RPMI8226 (cell line): Measurements from ENCODE around the gene PYGB.

Experiments
- DNase-seq: peaks from one replicate; pipeline ENCODE4 v3.0.0-alpha.2; 2015

PYGB gene

DNA sequence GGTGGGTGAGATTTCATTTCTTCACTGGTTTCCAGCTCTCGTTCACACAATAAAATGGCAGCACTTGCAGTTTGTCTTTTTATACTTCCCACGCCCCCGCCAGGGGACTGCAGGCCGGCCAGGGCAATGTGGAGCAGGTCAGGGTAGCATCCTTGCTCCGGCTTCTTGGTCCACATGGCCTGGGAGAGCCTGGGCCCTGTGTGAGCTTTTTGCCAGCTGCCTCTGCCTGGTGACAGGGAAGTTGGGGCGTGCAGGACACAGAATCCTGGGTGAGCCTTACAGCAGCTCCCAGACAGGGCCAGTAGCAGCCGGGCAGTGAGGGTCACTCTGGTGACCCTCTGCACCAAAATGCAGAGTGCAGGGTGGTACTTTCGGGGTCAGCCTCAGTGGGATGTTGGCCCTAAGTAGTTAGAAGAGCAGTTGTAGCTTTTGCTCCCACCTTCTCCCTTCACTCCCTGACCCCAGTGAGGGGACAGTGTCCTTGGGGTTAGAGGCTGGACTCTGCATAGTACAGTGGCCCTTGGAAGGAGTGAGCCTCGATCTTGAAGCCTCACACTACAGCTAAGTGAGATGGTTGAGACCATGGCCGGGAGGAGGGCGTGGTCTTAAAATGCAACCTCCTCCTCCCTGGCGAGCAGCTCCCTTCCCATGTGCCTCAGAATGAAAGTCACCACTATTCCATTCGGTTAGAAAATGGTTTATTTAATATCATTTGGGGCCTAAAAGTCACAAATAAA, 23.8 kb downstream of the PYGB start:
- no peak for DNase-seq

DNA sequence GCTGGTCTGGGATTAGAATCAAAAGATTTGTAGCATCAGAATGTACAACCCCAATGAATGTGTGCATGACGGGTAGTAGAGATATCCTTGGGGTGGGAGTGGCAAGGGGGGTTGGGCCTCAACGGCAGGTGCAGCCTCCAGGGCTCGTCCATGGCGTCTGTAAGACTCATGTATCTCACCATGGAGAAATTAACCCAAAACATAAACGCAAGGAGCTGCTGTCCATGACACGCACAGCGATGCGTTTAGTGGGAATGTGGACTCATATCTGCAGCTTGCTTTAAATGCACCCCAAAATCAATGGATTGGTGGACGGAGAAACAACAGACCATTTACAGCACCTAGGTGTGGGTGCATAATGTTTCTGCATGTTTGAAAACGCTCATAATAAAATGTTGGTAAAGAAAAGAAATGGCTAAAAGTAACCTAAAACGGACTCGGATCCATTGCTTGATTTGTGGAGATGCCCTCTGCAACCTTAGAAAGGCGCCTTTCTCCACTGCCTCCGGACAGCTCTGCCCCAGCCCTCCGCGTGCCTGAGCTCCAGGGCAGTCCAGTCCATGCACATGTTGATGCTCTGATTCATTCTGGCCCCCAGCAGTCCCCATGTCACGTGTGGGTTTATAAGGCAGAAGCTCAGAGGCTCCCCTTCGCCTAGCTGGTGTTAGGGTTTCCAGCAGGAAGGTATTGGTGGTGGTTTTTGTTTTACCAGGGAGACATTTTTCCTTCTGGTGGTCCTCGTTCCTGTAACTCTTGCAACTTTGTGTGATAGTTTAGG, 24.5 kb downstream of the PYGB start:
- DNase-seq = no peak

DNA sequence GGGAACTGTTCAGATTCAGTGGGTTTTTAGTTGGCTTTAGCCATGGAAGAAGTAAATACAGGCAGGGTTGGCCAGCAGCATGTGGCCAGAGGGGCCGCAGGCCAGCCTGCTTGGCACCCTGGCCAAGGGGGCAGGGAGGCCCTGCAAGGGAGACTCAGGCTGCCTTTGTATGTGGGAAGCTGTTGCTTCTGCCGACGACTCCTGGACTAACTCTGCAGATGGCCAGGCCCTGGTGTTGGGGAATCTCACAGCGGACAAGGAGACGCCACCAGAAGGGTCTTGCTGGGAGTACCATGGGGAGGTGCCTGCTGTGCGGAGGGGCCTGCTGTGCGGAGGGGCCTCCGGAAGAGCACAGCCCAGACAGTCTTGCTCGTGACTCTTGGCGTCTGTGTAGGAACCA, 25.2 kb downstream of the PYGB start:
- DNase-seq = no peak

DNA sequence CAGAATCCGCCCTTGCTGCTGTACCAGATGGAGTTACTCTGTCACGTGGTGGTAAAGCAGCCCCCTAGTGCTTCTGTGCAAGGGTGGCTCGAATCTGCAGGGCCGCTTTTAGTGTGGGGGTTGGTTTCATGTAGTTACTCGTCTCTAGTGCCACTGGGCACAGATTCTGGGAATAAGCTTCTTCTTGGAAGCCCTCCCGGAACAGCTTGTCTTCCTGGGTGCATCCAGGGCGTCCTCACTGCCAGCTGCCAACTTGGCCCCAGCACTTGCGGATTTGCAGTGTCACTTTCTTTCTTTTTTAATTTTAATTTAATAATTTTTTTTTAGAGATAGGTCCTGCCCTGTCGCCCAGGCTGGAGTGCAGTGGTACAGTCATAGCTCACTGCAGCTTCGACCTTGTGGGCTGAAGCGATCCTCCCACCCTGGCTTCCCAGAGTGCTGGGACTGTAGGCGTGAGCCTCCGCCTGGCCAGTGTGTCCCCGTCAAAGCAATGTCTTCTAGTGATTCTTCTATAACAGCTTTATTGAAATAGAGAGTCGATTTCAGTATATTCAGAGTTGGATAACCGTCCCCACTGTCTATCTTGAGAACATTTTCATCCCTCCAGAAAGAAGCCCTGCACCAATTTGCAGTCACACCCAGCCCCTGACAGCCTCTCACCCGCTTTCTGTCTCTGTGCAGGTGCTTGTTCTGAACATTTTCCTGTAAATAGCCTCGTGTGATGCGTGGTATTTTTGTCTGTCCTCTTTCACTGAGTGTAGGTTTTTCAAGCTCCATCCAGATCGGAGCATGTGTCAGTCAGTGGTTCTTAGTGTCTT, 25.9 kb downstream of the PYGB start:
- DNase-seq = no peak

DNA sequence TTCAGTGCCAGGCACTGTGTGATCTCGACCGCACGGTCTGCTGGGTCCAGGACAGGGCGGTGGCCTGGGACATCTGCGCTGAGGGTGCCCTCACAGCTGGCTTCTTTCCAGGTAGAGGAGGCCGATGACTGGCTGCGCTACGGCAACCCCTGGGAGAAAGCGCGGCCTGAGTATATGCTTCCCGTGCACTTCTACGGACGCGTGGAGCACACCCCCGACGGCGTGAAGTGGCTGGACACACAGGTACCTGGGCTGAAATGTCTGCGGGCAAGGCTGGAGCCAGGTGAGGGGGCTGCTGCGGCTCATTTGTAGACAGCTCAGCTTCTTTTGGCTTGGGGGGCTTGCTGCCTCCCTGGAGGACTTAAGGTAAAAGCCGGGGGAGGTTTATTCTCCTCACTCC, 26.6 kb downstream of the PYGB start:
- DNase-seq = no peak

DNA sequence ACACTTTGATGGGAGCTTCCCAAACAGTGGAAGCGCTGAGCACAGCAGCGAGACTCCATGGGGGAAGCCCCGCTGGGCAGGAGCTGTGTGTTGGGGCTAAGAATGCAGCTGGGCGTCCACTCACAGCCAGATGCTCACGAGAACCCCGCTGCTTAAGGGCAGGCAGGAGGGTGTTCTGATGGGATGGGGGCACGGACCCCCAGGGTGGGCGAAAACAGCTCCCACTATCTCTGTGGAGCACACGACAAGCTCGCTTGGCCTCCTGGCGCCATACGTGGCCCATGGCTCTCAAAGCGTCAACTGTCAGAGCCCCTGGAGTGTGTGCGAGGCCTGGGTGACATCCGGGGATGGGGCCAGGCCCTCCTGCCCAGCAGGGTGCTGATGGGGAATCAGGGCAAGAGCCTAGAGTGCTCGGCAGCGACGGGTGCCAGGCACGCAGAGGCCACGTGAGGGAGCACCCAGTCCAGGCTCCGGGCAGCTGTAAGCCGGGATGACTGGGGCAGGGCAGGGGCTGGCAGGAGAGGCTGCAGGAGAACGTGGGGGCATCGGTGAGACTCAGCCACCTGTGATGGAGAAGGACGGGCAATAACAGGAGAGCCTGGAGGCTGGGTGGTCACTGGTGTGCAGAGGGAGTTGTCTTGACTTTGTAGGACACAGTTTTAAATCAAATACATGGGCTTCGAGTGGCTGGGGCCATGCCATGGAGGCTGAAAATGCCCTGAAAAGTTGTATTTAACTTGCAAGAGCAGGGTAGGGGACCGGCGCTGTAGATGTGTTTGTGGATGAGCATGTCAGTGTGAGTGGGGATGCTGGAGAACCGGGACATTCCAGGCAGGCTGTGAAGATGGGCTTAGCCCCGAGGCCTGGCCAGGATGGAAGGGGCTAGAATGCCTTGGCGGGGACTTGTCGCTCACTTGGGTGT, 27.3 kb downstream of the PYGB start:
- DNase-seq = no peak

DNA sequence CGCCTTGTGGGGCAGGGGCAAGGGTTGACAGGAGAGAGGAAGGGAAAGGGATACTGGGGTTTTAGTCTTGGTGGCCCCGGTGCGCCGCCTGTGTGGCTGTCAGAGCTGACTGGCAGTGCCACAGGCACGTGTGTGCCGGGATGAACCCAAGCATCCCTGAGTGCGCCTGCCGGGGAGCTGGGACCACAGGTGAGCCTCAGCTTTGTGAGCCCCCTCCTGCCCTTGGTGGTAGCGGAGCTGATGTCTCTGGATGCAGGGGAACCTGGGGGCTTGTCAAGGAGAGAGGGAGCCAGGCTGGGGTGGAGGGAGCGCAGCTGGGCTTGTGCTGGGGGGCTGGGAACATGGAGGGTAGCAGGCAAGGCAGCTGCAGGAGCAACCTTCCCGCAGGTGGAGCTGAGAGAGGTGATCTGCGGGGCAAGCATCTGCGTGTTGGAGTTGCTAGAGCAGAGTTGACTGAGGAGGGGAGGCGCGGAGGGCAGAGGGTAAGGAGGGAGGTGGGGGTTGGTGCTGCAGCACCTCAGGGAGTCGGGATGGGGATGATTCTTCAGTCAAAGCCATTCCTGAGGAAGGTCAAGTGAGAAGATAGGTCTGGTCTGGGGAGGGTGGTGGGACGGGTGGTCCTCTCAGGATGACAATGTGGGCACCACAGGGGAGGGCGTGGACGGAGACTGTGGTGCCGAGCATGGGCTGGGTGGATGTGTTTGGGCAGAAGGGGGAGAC, 28.1 kb downstream of the PYGB start:
- no peak for DNase-seq

DNA sequence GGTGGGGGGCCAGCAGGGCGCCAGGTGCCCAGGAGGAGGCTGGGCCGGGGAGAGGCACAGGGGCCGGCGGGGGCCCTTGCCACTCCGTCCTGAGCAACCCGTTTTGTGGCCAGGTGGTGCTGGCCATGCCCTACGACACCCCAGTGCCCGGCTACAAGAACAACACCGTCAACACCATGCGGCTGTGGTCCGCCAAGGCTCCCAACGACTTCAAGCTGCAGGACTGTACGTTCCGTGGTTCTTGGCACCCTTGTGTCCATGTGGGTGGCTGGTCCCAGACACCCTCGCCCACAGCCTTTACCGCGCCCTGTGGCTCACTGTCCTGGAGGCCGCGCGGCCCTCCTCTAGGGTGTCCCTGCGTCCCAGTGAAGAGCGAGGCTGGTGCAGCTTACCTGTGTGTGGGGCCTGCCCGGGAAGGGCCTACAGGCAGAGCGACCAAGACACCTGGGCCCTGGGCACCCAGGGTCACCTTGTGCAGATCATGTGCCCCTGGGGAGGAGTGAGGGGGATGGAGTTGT, 28.7 kb downstream of the PYGB start:
- DNase-seq = no peak

DNA sequence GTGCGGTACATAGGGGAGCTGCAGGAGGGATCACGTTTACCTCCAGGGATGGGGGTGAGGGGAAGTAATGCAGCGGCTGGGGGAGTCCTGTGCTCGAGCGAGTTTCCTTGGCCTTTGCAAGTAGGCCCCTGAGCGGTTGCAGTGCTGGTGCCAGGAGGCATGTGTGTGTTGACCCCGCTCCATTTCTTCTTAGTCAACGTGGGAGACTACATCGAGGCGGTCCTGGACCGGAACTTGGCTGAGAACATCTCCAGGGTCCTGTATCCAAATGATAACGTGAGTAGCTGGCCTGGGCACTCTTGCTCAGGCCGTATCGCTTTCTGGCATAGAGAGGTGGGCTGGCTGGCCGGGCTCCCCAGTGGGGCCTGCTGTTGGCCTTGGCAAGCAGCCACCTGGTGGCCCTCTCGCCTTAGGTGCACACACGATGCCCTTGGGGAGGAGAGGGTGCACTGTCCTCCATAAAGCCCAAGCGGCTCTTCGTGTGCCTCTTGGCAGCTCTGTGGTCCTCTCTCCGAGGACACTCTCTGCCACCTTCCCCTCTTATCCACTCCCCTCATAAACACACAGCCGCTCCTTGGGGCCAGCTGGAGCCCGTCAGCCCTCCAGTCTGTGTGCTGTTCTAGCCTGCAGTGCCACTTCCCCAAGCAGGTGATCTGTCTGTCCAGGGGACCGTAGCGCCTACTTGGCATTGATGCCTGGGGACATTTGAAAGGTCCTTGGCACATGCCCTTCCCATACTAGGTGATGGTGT, 29.3 kb downstream of the PYGB start:
- no peak for DNase-seq

DNA sequence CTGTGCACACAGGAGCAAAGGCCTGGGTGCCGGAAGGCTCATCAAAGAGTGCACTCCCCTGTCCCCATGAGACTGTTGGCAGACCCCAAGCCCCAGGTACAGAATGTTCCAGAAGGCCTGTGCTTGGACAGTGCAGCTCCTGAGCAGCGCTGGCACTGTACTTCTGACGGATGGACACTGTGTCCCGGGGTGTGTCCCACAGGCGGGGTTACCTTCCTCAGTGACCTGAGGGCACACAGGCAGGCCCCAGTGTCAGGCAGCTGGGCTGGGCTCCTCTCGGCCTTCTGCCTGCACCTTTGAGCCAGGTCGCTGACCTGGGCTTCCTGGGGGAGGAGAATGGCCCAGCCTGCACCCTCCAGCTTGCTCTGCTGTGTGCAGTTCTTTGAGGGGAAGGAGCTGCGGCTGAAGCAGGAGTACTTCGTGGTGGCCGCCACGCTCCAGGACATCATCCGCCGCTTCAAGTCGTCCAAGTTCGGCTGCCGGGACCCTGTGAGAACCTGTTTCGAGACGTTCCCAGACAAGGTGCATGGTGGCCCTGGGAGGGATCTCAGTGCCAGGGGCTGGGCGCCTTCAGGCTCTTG, 30.1 kb downstream of the PYGB start:
- DNase-seq = no peak

DNA sequence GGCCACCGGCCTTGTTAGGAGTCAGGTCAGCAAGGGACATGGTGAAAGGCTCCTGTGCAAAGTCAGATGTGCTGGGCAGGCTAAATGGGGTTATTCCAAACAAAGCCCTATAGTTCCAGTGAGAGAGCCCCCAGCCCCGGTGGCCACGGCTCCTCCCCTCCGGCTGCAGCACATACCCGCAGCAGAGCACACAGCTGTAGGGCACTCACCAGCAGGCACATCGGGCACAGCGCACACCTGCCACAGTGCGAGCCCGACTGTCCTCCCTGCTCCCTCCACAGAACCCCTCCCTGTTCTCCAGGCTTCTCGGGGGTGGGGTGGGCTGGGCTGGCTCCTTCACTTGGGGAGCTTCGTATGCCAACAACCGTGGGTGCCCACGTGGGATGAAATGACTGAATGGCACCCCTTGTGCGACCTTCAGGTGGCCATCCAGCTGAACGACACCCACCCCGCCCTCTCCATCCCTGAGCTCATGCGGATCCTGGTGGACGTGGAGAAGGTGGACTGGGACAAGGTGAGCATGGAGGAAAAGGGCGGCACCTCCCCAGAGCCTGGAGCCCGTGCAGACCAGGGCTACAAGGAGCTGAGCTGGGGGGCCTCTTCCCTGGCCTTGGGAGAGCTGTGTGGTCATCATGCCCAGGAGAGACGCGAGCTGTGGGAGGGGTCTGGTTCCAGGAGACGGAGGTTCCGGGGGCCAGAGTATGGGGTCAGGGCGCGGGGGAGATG, 30.9 kb downstream of the PYGB start:
- DNase-seq = no peak

DNA sequence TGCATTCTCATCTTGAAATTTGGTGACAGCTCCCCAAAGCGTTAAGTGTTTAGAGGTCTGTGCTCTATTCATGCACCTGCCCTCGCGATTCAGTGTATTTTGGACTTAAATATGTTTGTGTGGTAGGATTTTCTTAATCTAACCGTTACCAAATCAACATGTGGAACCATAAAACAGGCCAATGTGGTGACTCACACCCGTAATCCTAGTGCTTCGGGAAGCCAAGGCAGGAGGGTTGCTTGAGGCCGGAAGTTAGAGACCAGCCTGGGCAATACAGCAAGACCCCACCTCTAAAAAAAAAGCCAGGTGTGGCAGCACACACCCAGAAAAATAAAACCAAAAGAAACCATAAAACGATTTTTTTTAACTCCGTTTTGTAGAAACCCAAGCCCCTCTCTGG, 31.5 kb downstream of the PYGB start:
- DNase-seq = no peak

DNA sequence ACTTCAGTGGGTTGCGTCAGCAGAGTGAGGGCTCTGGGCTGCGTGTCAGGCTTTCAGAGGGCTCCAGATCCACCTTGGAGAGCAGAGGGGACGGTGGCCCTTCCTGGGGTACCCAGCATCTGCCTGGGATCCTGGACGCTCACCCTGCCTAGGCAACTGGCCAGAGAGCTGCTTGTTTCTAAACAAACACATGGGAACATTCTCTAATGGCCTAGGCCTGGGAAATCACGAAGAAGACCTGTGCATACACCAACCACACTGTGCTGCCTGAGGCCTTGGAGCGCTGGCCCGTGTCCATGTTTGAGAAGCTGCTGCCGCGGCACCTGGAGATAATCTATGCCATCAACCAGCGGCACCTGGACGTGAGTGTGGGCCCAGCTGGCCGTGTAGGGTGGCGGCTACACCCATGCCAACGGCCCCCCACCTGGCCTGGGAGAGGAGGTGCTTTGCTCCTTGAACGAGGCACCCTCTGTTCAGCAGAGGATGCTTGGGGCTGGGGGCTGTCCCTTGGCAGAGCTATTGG, 32.2 kb downstream of the PYGB start:
- DNase-seq = no peak

DNA sequence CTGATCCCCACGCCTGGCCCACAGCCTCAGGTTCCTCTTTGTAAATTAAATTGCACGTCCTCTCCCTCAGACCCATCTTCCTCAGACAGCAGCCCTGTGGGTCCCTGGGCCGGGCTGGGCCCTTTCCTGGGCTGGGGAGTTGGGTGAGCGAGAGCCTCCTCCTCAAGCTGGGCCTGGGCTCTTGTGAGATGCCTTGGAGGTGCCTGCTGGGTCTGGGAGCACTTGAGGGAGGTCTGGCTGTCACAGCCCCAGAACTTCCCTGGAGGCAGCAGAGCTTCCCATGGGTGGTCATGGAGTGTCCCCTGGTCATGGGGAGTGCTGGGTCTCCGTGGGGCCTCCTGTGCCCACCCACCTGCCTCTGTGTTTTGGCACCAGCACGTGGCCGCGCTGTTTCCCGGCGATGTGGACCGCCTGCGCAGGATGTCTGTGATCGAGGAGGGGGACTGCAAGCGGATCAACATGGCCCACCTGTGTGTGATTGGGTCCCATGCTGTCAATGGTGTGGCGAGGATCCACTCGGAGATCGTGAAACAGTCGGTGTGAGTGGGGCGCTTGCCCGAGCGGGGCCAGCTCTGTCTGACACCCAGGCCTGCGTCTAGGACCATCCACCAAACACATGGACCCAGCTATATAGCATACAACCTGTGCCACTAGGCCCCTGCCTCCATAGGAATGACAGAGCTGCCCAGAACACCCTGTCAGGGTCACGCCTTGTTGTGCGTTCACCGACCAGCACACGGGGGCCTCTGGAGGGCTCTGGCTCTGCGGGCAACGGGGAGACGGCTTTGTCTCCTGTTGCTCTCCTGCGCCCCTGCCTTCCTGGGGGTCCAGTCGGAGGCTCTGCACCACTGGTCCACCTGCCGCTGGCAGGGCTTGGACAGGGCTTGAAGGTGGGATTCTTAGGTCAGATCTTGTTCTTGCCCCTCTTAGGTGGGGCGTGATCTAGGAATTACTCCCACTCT, 33.0 kb downstream of the PYGB start:
- DNase-seq = no peak

DNA sequence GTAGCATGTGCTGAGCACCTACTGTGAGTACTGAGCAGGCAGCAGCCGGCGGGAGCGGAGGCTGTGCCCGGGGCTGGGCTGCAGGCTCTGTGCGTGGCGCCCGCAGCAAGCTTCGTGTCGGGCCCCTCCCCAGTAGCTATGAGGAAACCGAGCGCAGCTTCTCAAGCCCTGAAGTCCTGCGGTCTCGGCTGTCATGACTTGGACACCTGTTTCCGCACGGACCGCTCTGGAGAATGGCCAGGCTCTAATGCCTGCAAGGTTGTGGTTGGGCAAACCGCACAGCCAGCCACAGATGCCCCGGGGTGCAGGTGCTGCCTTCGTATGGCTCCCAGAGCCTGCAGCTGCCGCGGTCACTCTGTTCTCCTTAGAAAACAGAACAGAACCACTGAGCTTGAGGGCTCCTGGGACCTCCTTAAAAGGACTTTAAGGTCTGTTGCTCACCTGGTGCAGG, 33.7 kb downstream of the PYGB start:
- DNase-seq = peak; percentile 97

DNA sequence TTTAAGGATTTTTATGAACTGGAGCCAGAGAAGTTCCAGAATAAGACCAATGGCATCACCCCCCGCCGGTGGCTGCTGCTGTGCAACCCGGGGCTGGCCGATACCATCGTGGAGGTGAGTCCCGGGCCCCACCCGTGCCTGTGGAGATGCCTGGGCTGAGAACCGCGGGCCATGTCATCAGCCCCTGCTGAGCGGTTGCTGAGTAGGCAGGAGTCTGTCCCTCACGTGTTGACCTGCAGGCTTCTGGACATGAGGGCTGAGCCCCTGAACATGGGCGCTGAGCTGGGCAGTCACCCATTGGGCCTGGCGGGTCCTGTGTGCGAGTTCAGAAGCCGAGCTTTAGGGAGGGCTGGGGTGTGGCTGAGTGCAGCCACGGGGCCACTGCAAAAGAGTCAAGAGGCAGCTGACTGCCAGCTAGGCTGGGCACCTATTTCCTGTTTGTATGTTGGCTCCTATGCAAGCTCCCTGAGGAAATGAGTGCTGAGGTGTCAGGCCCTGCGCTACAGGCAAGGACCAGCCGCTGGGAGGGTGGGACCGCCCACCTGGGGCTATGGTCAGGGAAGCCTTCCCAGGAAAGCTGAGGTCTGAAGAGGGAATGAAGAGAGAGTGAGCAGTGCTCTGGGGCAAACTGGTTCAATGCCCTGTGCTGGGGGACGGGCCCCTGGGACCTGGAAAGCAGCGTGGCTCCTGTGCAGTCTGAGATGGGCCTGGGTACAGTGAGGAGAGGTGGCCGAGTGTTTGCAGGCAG, 34.3 kb downstream of the PYGB start:
- peak; percentile 74 for DNase-seq

DNA sequence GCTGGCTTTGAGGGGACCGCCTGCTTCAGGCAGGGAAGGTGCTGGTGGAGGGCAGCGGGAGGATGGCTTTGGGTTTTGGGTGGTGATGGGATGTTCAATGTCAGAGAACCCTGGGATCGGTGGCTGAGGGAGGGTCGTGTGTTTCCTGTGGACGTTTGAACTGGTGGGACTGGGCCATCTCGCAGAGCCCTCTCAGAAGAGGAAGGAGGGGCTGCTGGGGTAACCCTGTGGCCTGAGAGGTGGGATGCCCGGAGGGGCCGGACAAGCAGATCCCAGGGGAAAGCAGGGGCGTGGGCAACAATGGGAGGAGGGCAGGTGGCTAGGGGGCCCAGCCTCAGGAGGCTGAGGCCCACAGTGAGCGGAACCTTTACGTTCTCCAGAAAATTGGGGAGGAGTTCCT, 34.9 kb downstream of the PYGB start:
- DNase-seq = no peak
